Measurements from ENCODE around the gene CFAP221. TPM values are rescaled to one million over a fixed set of nuclear protein-coding genes. Genes with fewer than 3 reads are reported as not detected.

CFAP221 gene
- polyA plus RNA-seq, 5 donors, result 12.2 to 18.1 (median 13.4) TPM

DNA sequence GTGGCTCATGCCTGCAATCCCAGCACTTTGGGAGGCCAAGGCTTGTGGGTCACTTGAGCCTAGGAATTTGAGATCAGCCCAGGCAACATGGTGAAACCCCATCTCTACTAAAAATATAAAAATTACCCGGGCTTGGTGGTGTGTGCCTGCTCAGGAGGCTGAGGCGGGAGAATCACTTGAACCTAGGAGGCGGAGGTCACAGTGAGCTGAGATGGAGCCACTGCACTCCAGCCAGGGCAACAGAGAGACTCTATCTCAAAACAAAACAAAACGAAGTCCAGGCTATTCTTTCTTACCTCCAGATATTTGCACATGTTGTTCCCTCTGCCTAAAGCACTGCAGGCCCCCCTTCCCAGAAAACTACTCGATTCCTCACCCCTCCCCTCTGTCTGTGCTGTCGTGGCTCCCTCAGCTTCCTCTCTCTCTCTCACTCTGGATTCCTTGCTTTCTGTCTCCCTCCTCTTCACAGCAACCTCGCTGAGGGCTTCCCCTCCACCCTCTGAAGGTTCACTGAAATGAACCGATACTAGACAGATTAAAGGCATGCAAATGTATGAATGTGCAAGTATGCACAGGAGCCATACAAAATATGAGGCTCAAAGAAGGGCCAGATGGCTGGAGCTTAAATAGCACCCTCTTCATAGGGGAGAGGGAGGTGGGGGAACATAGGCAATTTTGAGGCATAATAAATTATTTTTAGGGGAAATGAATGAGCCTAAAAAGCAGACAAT, 153.2 kb downstream of the CFAP221 start:
- no peak for DNase-seq

DNA sequence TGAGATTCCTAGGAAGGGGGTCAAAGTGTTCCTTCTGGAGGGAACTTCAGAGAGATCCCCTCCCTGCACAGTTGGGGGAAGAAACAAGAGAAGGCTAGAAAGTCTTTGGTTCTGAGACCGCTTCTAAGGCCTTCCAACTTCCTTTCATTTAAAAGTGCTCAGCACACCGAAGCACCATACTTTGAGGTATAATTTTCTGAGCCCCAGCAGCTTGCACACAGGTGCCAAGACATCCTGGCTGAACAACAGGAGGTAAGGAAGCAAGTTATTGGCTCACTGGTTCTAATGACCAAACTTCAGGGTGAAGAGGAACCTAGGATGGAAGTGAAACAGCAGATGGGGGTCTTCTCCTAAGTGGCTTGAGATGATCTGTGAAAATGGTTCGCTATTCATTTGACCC, 154.0 kb downstream of the CFAP221 start:
- no peak for DNase-seq

DNA sequence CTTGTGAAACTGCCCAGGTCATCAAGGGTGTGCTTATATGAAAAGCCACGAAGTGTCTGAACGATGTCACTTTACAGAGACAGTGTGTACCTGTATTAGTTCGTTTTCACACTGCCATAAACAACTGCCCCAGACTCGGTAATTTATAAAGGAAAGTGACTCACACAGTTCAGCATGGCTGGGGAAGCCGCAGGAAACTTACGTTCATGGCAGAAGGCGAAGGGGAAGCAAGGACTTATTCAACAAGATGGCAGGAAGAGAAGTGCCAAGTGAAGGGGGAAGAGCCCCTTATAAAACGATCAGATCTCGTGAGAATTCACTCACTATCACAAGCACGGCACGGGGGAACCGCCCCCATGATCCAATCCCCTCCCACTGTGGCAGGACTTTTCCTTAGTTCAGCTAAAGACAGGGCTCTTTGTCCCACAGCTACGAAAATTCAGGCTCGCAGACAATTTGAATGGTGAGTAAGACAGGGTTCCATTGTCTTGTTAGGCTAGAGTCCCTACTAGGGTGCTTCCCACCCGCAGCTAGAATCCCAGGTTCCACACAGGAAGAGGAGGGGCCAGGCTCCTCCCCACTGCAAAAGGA, 154.9 kb downstream of the CFAP221 start:
- DNase-seq, result no peak

DNA sequence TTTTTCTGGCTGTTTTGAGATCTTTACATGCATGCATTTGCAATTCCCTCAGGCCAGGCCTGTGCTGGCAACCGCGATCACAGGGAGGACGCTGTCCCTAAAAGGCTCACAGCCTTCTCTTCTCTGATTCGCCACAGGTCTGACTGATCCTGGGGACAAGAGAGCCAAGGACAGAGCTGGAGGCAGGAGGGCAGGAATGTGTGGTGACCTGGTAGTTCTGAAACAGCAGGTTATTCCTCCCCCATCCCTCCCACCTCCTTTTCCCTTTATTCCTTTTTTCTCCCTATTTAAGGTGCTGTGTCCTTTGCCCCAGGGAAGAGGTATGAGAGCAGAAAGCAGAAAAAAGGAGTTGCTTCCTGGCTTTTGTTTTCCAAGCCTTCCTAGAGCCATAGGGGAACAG, 156.6 kb downstream of the CFAP221 start:
- no peak for DNase-seq

DNA sequence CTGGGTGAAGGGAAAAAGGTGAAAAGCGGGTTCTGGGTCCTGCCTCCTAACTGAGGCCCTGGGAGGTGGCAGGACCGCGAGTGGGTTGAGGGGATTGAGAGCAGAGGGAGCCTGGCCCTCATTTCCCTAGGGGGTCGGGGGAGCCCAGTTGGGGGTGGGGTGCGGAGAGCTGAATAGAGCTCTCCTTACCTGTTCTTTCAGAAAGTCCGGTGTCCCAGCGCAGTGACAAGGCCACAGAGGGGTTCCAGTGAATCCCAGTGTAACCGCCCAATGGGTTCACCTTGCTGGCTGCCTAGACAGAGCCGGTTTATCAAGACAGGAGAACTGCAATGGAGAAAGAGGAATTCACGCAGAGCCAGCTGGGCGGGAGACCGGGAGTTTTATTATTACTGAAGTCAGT, 157.1 kb downstream of the CFAP221 start:
- DNase-seq, result no peak

DNA sequence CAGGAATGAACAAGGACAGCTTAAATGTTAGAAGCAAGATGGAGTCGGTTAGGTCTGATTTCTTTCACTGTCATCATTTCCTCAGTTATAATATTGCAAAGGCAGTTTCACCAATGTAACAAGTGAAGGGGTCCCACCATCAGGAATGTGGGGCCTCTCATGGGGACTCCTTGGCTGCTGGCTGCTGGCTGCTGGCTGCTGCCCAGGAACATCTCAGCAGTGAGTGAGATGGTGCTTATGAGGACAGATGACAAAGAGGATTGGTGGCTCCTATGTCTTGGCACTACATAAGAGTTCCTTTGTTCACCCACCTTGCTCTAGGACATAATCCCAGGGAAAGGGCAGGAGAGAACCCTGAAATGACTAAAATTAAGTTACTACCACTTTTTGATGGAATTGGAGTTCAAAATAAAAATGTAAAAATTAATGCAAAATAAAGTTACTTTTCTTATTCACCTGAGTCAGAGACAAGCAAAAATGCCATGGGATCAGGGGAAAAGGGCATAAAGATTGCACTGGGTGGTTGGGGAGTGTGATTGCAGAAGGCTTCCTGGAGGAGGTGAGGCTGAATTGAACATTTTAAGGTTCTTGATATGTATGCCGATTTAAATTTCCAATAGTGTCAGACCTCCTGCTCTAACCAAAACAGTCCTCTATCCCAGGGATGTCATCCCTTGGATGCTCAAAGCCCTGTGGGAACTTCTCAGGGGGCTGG, 158.1 kb downstream of the CFAP221 start:
- no peak for DNase-seq

DNA sequence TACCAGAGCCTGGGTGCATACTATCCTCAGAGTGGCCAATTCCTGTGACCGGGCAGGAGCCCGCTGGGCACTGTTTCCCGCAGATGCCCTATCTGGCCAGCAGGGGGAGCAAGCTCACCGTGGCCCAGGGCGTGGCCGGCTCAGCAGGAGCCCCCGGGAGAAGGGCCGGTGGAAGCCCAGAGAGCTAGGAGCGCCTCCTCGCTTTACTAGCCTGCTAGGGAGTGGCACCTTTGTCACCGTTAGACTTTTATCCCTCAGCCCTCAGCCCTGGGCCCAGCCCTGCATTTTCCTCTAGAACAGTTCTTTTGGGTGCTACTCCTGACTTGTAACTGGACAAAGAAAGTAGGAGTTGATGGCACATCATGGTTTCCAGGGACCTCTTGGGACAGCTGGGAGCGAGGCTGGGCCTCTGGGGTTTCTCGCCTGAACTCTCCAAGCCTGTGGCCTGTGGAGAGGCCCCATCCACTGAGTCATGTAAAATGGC, 158.7 kb downstream of the CFAP221 start:
- peak in 1 of 2 donors; percentile 36 for DNase-seq

DNA sequence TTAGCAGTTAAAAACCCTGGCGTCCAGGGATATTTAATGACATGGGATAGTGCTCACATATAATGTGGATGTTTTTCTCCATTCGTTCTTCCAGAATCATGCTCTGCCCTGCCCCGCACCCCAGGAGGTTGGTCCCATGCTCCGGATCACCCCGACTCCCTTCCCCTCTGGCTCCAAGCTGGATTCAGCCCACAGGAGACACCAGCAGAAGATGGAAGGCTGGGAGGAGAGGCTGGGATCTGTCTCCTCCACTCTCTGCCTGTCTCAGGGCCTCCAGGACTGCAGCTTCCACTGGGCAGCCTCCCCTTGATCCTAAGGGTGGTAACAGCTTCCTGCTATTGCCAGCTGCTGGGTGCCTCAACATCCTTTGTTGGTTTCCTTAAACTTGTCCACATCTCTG, 159.3 kb downstream of the CFAP221 start:
- no peak for DNase-seq

DNA sequence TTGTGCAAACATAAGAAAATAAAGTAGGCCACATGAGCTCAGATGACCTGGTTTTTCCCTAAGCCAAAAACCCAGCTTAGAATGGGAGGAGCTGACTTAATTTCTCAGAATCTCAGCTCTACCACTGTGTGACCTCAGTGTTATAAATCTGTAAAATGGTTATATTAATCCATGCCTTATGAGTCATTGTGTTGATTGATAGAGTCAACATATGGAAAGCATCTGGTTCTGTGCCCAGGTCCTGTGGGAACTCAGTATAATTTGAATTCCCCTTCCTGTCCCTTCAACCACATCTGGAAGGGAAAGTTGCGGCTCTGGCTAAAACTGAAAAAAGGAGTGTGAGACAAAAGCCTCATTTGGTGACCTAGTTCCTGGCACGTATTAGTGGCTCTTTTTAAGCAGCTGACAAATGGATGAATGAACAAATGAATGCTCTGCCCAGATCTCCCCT, 160.4 kb downstream of the CFAP221 start:
- no peak for DNase-seq

DNA sequence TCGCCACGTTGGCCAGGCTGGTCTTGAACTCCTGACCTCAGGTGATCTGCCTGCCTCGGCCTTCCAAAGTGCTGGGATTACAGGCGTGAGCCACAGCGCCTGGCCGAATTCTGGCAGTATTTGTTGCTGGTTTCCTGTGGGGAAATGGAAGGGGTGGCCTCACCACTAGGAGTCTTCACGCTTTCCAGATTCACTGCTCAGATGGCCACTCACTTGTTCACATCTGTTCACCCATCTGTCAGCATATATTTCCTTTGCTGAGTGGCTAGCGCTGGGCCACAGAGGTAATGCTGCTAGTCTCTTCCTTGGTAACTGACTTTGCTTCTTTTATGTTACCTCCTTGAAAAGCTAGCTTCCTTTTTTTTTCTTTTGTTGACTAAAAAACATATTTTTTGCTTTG, 162.0 kb downstream of the CFAP221 start:
- DNase-seq, result no peak

Other genes starting within 250 kb of the CFAP221 start
- gene C2orf76, start 177.6 kb upstream of the CFAP221 start, polyA plus RNA-seq (ENCODE audit: insufficient read depth in 1 of 5, insufficient read length in 5 of 5, low replicate concordance in 1 of 5), result 10 to 100 TPM; 15.6 to 22.5 (median 16.9) TPM
- 100 to 1,000 TPM; 111 to 212 (median 138) TPM for gene DBI, start 177.5 kb upstream of the CFAP221 start, polyA plus RNA-seq (ENCODE audit: insufficient read depth in 1 of 5, insufficient read length in 5 of 5, low replicate concordance in 1 of 5)
- 10 to 100 TPM; 28.4 to 31.4 (median 29.1) TPM for gene TMEM37, start 112.6 kb upstream of the CFAP221 start, polyA plus RNA-seq (ENCODE audit: insufficient read depth in 1 of 5, insufficient read length in 5 of 5, low replicate concordance in 1 of 5)
- gene SCTR, start 20.0 kb upstream of the CFAP221 start, polyA plus RNA-seq (ENCODE audit: insufficient read depth in 1 of 5, insufficient read length in 5 of 5, low replicate concordance in 1 of 5), result 1 to 10 TPM; 1.4 to 9.7 (median 6.4) TPM
- gene TMEM177, start 134.8 kb downstream of the CFAP221 start, polyA plus RNA-seq (ENCODE audit: insufficient read depth in 1 of 5, insufficient read length in 5 of 5, low replicate concordance in 1 of 5), result 10 to 100 TPM; 12.3 to 15.7 (median 12.9) TPM
- gene PTPN4, start 215.5 kb downstream of the CFAP221 start, polyA plus RNA-seq (ENCODE audit: insufficient read depth in 1 of 5, insufficient read length in 5 of 5, low replicate concordance in 1 of 5), result 10 to 100 TPM; 15.4 to 32.3 (median 25.8) TPM

Measured in right lung (tissue), 5 donors.